22Rv1 (cell line): ENCODE data around the gene CFAP161.

Experiments used
- ZFX ChIP-seq: fragments of 450-650 bp; IDR thresholded peaks from 2 replicates; pipeline ENCODE4 v1.6.1; 2017; ENCODE audit warnings: antibody characterized with exemption, borderline replicate concordance
- TF ChIP-seq, protein P1 (sequence below): fragments of 450-650 bp; IDR thresholded peaks from 2 replicates; pipeline ENCODE4 v1.5.1; 2017; ENCODE audit warnings: mild to moderate bottlenecking

DNA sequence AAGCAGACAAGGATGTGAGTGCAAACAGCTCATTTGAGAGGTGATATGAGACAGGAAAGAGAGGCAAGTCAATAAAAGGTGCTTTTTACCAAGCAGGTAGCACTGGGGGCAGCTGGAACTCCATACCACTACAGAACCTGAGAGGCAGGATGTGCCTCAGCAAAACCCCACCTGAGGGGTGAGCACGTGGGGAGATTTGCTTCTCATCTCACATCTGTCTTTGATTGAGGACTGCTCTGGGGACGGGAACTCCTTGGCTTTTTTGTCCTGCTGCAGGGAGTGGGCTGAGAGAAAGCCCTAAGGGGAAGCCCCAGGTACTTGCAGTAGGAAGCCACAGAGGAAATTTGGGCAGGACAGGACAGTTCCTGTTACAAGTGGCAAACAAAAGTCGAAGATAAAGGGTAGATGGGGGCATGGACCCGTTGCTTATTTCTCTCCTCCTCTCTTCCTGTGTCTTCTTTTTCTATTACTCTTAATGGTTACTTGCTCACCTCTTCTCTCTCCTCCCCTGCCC is 27.1 kb downstream of the CFAP161 start:
- TF ChIP-seq, protein P1, sequence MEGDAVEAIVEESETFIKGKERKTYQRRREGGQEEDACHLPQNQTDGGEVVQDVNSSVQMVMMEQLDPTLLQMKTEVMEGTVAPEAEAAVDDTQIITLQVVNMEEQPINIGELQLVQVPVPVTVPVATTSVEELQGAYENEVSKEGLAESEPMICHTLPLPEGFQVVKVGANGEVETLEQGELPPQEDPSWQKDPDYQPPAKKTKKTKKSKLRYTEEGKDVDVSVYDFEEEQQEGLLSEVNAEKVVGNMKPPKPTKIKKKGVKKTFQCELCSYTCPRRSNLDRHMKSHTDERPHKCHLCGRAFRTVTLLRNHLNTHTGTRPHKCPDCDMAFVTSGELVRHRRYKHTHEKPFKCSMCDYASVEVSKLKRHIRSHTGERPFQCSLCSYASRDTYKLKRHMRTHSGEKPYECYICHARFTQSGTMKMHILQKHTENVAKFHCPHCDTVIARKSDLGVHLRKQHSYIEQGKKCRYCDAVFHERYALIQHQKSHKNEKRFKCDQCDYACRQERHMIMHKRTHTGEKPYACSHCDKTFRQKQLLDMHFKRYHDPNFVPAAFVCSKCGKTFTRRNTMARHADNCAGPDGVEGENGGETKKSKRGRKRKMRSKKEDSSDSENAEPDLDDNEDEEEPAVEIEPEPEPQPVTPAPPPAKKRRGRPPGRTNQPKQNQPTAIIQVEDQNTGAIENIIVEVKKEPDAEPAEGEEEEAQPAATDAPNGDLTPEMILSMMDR: no peak
- no peak for TF ChIP-seq ZFX
